Measurements from ENCODE around the gene PRKCH.
A peak's percentile ranks its signal among the peaks of the same experiment; 100 is the strongest.
"Not testable (repeated sequence)": the region's sequence is repeated elsewhere in the genome, so short reads cannot be mapped to it uniquely, and the experiment has no call there.

PRKCH gene

GRCh38 chr14:61460718-61461611 is 139.6 kb downstream of the PRKCH start:
- no peak for DNase-seq

DNA sequence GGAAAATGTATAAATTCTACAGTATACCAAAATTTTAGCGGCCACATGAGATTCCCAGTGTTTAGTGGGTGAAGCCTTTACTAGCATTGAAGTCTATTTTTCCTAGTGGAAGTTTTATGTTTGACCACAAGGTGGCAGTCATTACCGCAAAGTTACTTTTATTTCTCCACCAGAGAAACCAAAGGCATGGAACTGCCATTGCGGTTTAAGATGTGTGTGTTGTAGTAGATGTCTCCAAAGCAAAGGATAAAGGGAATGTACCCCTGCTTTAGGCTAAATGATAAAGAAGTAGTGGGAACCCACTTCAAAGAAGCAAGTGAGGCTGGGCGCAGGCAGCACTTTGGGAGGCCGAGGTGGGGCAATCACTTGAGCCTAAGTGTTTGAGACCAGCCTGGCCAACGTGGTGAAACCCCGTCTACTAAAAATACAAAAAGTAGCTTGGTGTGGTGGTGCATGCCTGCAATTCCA is 140.5 kb downstream of the PRKCH start:
- DNase-seq, result peak; percentile 57

DNA sequence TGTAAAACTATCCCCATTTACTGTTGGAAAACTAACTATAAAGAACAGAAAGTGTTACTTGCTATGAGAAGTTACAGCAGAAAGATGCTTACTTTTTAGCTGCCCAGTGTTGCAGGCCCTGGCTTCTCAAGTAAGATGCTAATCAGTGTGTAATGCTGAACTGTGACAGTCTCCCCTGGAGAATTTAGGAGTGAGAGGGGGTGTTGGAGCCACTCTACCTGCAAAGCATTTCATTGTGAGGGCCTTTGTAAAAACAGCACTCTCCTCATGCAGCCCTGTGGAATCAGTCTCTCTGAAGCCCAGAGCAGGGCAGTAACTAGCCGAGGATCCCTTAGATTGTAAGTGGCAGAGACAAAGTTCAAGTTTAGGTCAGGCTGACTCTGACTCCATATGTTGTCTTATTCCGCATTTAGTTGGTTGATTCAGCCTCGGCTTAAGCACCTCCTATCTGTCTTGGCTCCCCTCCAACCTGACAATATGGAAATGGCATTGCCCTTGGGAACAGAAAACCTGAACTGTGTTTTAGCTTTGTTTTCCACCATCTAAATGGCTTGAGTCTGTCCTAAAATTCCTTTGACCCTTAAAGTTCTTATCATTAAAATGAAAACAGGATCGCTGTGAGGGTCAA is 141.3 kb downstream of the PRKCH start:
- DNase-seq, result no peak

- DNase-seq, result no peak
Observed at GRCh38 chr14:61463664-61464285, 142.4 kb downstream of the PRKCH start.

- DNase-seq, result not testable (repeated sequence)
Observed at GRCh38 chr14:61464539-61465320, 143.4 kb downstream of the PRKCH start.

- DNase-seq, result no peak
Observed at GRCh38 chr14:61466249-61466904, 145.0 kb downstream of the PRKCH start.

GRCh38 chr14:61466905-61467280 is 145.5 kb downstream of the PRKCH start:
- no peak for DNase-seq

DNA sequence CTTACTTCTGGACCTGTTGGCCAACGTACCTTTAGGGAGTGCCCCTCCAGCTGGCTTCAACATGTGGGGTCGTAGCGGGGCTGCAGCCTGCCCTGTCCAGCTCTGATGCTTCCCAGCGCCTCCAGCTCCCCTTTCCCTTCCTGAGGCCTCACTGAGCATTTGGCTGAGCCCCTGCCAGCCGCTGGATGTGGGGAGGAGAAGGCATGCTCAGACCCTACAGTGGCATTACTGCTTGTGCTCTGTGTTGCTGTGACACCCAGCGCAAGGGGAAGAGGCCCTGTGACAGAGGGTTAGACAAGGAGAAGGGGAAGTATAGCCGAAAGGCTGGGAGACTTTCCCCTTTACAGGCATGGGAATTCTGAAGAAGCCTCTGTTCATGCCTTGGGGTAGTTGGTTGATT is 145.9 kb downstream of the PRKCH start:
- DNase-seq, result no peak

DNA sequence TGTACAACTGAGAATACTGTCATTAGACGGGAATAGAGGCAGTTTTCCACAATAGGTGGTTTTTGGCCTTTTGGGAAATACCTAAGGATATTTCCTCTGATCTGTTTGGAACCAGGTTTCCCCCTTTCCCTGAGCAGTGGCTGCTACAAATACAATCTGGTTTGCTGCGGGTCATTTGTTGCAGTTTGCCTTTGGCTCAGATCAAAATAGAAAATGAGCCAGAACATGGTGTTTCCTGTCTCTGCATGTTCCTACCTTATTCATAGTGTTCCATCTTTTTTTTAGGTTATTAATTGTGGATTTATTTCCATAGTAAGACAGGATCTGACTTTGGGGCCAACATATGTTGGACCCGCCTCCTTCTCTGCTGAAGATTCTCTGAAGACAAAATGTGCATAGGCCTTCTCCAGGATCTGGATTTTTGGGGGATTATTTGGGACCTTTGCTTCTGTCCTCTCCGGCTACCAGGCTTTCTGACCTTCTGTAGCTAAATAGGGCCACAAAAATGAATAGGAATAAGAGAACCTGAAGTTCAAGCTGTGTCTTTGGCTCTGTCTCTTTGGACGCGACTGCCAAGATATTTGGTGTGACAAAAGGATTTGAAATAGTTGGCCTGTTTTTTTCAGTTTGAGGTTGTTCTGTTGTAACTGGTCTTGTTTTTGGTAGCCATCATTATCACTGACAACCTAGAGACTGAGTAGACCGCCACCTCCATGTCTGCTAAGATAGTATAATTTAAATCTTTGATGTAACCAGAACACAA is 146.9 kb downstream of the PRKCH start:
- DNase-seq, result no peak

DNA sequence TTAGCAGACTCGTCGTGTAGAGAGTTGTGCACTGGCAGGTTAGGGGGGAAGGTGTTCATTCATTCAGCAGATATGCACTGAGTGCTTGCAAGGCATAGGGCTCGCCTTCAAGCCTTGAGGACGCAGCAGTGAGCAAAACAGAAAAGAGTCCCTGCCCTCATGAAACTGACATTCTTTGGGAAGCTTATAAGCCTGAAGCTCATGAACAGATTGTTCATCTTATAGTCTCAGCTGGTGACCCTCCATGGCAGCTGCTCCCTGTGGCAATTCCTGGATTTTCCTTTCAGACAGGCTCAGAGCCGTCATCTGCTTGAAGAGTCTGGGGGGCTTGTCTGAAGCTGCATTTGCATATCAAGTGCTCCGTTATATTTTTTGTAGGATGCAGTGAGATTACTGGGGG is 148.4 kb downstream of the PRKCH start:
- no peak for DNase-seq

DNA sequence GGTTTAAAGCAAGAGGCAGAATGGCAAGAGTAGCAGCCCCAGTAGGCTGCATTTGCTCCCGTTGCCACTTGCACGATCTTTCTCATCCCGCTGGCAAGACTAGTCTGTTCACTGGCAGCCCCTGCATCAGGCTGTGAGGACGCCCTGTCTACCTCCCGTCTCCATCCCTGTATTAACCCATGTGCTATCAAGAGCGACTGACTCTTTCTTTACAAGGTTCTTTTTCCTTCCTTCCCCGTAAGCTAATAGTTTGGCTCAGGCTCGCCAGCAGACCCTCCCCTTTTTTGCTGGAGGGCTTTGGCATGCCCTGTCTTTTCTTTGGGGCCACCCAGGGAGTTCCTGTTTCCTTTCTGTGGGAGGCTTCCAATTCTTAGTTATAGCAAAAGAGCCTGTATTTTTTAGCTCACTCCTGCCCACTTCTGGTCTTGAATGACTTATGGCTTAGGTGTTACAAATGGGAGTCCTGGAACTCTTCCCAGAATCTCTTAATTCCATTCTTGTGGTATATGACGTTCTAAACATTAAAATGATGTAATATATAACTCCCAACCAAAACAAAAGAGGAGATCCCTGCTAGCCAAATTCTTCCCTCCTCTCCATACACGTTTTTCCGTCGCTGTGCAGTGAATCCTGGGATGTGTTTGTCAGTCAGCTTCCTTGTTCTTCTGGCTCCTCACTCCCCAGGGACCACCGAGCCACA is 149.0 kb downstream of the PRKCH start:
- DNase-seq, result no peak

DNA sequence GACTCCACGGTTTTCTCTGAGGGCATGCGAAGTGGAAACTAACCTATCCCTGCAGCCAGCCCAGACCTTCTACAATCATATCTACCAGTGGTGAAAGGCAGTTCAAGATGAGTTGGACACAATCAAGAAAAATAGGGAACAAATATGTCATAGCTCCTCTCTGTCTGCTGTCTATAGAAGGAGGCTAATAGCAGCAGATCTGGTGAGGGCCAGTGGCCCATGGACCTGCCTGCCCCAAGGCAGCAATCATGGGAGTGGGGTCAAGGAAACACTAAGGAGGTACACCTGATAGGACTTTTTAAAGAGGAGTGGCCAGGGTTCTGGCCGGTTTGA is 149.5 kb downstream of the PRKCH start:
- DNase-seq, result no peak

- DNase-seq, result no peak
Observed at GRCh38 chr14:61471297-61472005, 150.1 kb downstream of the PRKCH start.

DNA sequence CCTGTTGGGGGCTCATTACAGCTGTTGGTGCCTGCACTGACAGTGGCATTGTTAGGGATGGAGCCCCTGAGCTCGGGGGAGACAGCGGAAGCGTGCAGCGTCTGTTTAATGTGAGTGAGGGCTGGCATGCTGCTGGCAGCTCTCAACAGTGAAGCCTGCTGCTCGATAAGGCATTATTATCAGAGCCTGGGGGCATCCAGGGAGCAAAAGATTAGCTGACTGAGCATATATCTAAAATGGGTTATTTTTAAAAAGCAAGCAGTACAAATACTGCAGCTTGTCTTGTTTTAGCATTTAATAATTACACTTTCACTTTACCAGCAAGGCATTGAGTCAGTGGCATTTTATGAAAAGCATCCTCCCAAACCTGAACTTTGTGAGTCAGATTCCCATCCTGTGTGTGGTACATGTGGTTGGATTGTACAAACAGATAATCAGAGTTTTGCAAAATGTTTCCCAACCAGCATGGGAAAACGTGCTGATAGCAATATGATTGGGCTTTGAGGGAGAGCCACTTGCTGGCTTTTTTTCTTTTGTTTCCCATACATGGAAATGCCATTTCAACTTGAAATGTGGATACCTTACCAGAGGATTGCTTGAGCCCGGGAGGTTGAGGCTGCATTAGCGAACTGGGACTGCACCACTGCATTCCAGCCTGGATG is 150.8 kb downstream of the PRKCH start:
- no peak for DNase-seq

DNA sequence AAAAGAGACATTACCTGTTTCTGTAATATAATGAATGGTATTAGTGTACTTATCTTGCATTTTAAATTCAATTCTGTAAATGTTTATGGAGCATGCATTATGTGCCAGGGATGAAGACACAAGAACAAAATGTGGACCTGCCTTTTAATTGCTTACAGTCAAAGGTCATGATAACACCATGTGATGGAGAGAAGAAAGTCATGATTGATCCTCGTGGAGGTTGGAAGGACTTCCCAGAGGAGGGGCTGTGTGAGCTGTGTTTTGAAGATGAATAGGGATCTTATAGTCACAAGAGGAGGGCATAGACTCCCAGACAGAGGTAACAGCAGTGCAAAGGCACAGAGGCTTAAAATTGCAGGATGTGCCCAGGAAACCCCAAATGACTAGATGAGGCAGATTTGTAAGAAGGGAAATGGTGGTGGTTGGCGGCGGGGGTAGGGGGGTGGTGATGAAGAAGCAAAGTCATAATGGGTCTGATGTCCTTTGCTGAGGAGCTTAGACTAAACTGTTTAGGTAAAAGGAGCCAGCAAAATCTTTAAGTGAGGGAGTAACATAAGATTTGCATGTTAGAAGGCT is 151.5 kb downstream of the PRKCH start:
- no peak for DNase-seq

DNA sequence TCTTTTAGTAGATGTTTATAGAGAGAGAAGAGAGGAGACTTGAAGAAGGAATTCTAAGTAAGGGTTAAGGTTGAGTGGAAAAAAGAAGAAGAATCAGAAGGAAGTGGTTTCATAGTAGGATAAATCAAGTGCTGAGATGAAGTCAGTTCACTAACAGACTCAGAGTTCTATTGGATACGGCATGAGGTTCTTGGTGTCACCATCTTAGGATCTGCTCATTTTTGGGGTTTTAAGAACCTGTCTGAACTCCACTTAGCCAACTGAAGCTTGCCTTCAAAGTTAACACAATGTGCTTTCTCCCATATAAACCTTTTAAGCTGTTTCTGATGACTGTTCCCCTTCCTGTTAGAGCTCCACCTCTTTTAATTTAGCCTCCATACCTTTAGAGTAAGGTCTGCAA is 152.6 kb downstream of the PRKCH start:
- no peak for DNase-seq

DNA sequence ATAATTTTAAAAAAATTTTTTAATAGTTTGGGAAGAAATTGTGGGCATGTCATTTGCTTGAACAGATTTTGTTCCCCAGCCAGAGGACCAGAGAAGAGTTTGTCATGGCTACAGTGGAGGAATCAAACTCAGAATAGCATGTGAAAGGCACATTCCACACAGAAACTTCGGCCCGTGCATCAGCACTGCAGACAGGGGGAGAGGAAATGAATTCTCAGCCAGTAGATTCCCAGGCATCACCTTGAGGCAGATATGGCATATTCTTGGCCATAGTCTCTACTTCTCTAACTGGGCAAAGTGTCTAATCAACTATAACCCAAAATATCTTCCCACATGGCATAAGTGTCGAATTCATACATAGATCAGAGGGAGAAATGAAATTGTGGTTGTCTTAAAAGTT is 153.3 kb downstream of the PRKCH start:
- no peak for DNase-seq

DNA sequence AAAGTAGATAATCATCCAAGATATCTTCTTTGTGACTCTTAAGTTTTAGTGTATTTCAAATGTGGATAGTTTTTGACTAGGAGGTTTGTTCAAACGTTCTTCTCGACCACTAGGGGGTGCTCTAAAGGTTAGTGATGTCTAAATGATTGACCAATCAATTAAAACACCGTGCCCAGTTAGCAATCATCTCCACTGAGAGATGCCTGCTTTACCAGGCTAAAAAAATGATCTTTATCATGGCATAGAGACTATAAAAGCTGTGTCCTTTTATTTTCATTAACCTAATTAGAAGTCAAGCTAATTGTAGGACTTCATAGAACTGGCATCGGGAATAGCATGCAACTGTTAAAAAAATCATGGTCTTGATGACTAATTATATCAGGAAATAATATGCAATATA is 153.9 kb downstream of the PRKCH start:
- DNase-seq, result peak; percentile 34

DNA sequence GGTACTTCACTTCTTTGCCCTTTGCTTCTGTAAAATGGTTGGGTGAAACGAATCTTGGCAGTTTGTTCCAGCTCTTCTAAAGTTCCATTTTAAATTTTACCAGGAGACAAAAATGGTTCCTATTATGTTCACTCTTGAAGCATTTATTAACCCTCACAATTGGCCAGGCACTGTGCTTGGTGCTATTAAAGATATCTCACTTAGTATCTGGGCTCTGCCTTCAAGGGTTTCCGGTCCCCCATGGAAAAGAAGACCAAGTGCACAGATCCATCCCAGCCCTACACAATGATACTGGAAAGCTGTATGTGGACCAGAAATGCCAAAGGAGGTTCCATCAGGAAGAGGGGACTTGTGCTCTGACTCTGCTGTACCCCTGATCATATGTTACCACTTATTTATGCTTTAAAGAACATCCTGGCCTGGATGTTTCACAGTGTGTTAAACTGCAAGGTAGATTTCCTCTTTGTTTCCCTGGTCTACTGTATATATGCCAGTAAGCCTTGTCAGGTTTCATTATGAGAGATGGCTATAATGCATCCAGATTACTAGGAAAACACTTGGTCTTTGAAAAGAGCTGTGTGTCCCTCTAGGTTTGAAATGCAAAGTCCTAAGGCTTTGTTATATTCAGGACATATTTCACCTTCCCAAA is 154.8 kb downstream of the PRKCH start:
- DNase-seq, result no peak
